H1 (cell line): ENCODE data around the gene TRIM40. TPM values are rescaled to one million over a fixed set of nuclear protein-coding genes. Genes with fewer than 3 reads are reported as not detected.

Source experiments
- RNF2 ChIP-seq: fragments of 200-900, 300-1000 bp; sonication (generic); IDR thresholded peaks from 2 replicates; pipeline ENCODE4 v1.7.1; 2016; ENCODE audit warnings: borderline replicate concordance, low read depth, mild to moderate bottlenecking, antibody characterized with exemption, low read length; ENCODE audit not compliant: poor library complexity, severe bottlenecking; ENCODE audit errors: missing control alignments
- polyA plus RNA-seq, 7 experiments: library from polyadenylated mRNA; depleted of rRNA in 3 of 7; stranded (reverse) in 5 of 7; unstranded in 2 of 7; fragments of >200 nt in 5 of 7; fragments of 200-250 nt in 2 of 7; gene quantifications; 1 replicate in 5 of 7; 2 replicates in 1 of 7; 4 replicates in 1 of 7; pipeline versions ENCODE4 v1.2.1 to v1.2.3, GENCODE V29; 2011 to 2013; ENCODE audit warnings: missing spikeins in 2 of 7, mixed read lengths in 2 of 7
- total RNA-seq: library from RNA; stranded (reverse); fragmentation: NEBNext Ultra II Directional; extraction: Animal tissue kit (Norgen Biotek cat#: 25700); gene quantifications from 2 replicates; pipeline ENCODE4 v1.2.1, GENCODE V29; 2021
- TF ChIP-seq, protein P1 (sequence below): IDR thresholded peaks from 2 replicates; pipeline ENCODE4 v1.6.1; 2011; ENCODE audit warnings: low read length, improper control_type of control experiment

TRIM40 gene
- total and polyA plus RNA-seq, 2 of the 8 experiments (the other 6 are each of a cell fraction or from before 2014, with no cell fraction given) = not detected

GRCh38 chr6:30157581-30157980 lies 21.6 kb downstream of the TRIM40 start (continued):
- no peak for TF ChIP-seq RNF2
- TF ChIP-seq, protein P1, sequence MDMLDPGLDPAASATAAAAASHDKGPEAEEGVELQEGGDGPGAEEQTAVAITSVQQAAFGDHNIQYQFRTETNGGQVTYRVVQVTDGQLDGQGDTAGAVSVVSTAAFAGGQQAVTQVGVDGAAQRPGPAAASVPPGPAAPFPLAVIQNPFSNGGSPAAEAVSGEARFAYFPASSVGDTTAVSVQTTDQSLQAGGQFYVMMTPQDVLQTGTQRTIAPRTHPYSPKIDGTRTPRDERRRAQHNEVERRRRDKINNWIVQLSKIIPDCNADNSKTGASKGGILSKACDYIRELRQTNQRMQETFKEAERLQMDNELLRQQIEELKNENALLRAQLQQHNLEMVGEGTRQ = no peak
